Endothelial cell of umbilical vein (primary cell): Measurements from ENCODE around the gene PHC2. TPM values are rescaled to one million over a fixed set of nuclear protein-coding genes. Genes with fewer than 3 reads are reported as not detected.

Experiments
- BruUV-seq: library from RNA; stranded (reverse); fragments of 400-500 nt; replicated peaks from 2 replicates; lab custom pipeline; 2021; lab: Mats Ljungman, UMichigan
- CTCF ChIA-PET: fragments of 300-600, 350-600 bp; sonication (Branson Sonifier 250); formaldehyde crosslinking; loops from one replicate; lab custom pipeline; 2021; ENCODE audit warnings: antibody characterized with exemption, inconsistent platforms; lab: Charles Lee
- POLR2A ChIA-PET: fragments of 300-600, 350-600 bp; sonication (Branson Sonifier 250); formaldehyde crosslinking; loops from one replicate; lab custom pipeline; 2021; ENCODE audit warnings: antibody characterized with exemption, inconsistent platforms; lab: Charles Lee
- DNase-seq: peaks from one replicate; pipeline ENCODE4 v3.0.0-alpha.2; 2011; ENCODE audit warnings: low read depth, low spot score
- FAIRE-seq: peaks from 2 replicates; lab custom pipeline; 2011; peaks lifted over from hg19 to GRCh38; lab: Jason Lieb, UNC
- H2AFZ ChIP-seq: 2 replicates; pipeline ENCODE4 v1.6.0; 2012; ENCODE audit warnings: low read depth, low read length, control low read depth, inconsistent platforms
- H3K27ac ChIP-seq: 2 replicates; pipeline ENCODE4 v1.5.1; 2011; ENCODE audit warnings: low read depth, mild to moderate bottlenecking, control low read depth, low read length, moderate library complexity; ENCODE audit not compliant: insufficient read depth
- H3K27me3 ChIP-seq, 2 experiments: 2 replicates each; pipeline versions ENCODE4 v1.6.0 to v1.6.1; 2011; ENCODE audit warnings: low read length in 2 of 2, mixed read lengths in 1 of 2; ENCODE audit not compliant: control insufficient read depth in 2 of 2, insufficient read depth in 2 of 2
- H3K36me3 ChIP-seq, 2 experiments: 2 replicates in 1 of 2; 3 replicates in 1 of 2; pipeline ENCODE4 v1.5.1; 2011; ENCODE audit warnings: low read length in 2 of 2, mild to moderate bottlenecking in 1 of 2, moderate library complexity in 1 of 2; ENCODE audit not compliant: control insufficient read depth in 2 of 2, insufficient read depth in 2 of 2; ENCODE audit errors: extremely low read depth in 1 of 2
- H3K4me1 ChIP-seq: 3 replicates; pipeline ENCODE4 v1.5.1; 2011; ENCODE audit warnings: mild to moderate bottlenecking, low read length; ENCODE audit not compliant: control insufficient read depth, insufficient read depth; ENCODE audit errors: extremely low read depth
- H3K4me2 ChIP-seq: 2 replicates; pipeline ENCODE4 v1.6.1; 2011; ENCODE audit warnings: low read length, control low read depth, mixed read lengths; ENCODE audit not compliant: insufficient read depth
- H3K4me3 ChIP-seq, 3 experiments: fragments of 200-600 bp in 1 of 3; sonication (generic), shearing (Covaris generic) in 1 of 3; replicated peaks in 1 of 3; 2 replicates each; pipeline ENCODE4 v1.5.1; 2011 to 2016; ENCODE audit warnings: control low read depth in 3 of 3, low read length in 3 of 3, mild to moderate bottlenecking in 2 of 3, inconsistent platforms in 1 of 3, low read depth in 1 of 3, moderate library complexity in 1 of 3; ENCODE audit not compliant: insufficient read depth in 1 of 3
- H3K79me2 ChIP-seq: 2 replicates; pipeline ENCODE4 v1.6.0; 2012; ENCODE audit warnings: low read length, inconsistent platforms; ENCODE audit not compliant: control insufficient read depth, insufficient read depth
- H3K9ac ChIP-seq: replicated peaks from 2 replicates; pipeline ENCODE3; 2011; ENCODE audit warnings: low read length, control low read depth; ENCODE audit not compliant: insufficient read depth; ENCODE audit errors: extremely low read depth
- H3K9me1 ChIP-seq: replicated peaks from 3 replicates; pipeline ENCODE4 v1.6.0; 2011; ENCODE audit warnings: mild to moderate bottlenecking, low read length; ENCODE audit not compliant: control insufficient read depth, insufficient read depth; ENCODE audit errors: extremely low read depth
- H3K9me3 ChIP-seq: replicated peaks from 2 replicates; pipeline ENCODE4 v1.5.1; 2012; ENCODE audit warnings: low read length, inconsistent platforms; ENCODE audit not compliant: control insufficient read depth, insufficient read depth
- H4K20me1 ChIP-seq: replicated peaks from 2 replicates; pipeline ENCODE3; 2011; ENCODE audit warnings: mild to moderate bottlenecking, low read length; ENCODE audit not compliant: control insufficient read depth, insufficient read depth; ENCODE audit errors: extremely low read depth
- FOS ChIP-seq: IDR thresholded peaks from 2 replicates; pipeline ENCODE4 v1.6.1; 2011; ENCODE audit warnings: mild to moderate bottlenecking, low read length, moderate library complexity, borderline replicate concordance; ENCODE audit not compliant: insufficient read depth
- GATA2 ChIP-seq: IDR thresholded peaks from 2 replicates; pipeline ENCODE4 v1.7.0; 2011; ENCODE audit warnings: low read depth, mild to moderate bottlenecking, moderate library complexity, mixed read lengths, low read length; ENCODE audit not compliant: insufficient read length, insufficient read depth
- dilution Hi-C: fragments of 300-500 bp; cut with MboI; formaldehyde crosslinking; loops from one replicate; pipeline ENCODE4 v1.15.0; 2019; ENCODE audit warnings: low sequenced_read_pairs; ENCODE audit not compliant: extremely low pct_ligation_motif_present
- intact Hi-C: fragments of 100-400 bp; cut with micrococcal nuclease; formaldehyde crosslinking; loops from one replicate; pipeline ENCODE4 v1.10.0; 2022
- polyA plus RNA-seq, 4 experiments: library from polyadenylated mRNA; depleted of rRNA in 3 of 4; stranded (reverse) in 3 of 4; unstranded in 1 of 4; fragments of >200 nt; gene quantifications; 2 replicates each; pipeline versions ENCODE4 v1.2.1 to v1.2.3, GENCODE V29; 2011 to 2012; ENCODE audit warnings: missing spikeins in 1 of 4
- total RNA-seq: library from RNA; stranded (reverse); gene quantifications from 2 replicates; pipeline ENCODE4 v1.2.3, GENCODE V29; 2021

The PHC2 gene
- total and polyA plus RNA-seq, 2 donors (not counting 3 experiments of a cell fraction or from before 2014, with no cell fraction given): 65.6 to 79.0 TPM

GRCh38 chr1:33322109-33322508 is 108.8 kb downstream of the PHC2 start:
- Histone ChIP-seq H4K20me1 (no peaks in the 10 kb centered on the region), H3K4me3 (no peak overlapping the region), H3K9ac (no peak overlapping the region), H3K9me1 (no peaks in the 10 kb centered on the region), H3K36me3 (peaks cover 16 to 41% of the 10 kb centered on the region in 2 experiments), H3K27me3 (no peaks in the 10 kb centered on the region), H3K79me2 (no peaks in the 10 kb centered on the region), H2AFZ (no peak overlapping the region), H3K27ac (no peak overlapping the region), H3K9me3 (no peaks in the 10 kb centered on the region), H3K4me2 (no peak overlapping the region), H3K4me1 (no peaks in the 10 kb centered on the region)
- no peak for DNase-seq
- dilution Hi-C loops: no loop called here
- BruUV-seq: no TSS peak
- intact Hi-C loops: no loop called here
- no peak for TF ChIP-seq GATA2
- POLR2A ChIA-PET: no interaction called here
- no peak for FAIRE-seq
- CTCF ChIA-PET: no interaction called here

- Histone ChIP-seq H3K4me2 (no peak overlapping the region), H3K9ac (no peak overlapping the region), H3K27ac (no peak overlapping the region), H3K9me1 (no peaks in the 10 kb centered on the region), H2AFZ (no peak overlapping the region), H3K9me3 (no peaks in the 10 kb centered on the region), H3K79me2 (no peaks in the 10 kb centered on the region), H3K4me3 (no peak overlapping the region), H3K36me3 (peaks cover 16 to 34% of the 10 kb centered on the region in 2 experiments), H4K20me1 (no peaks in the 10 kb centered on the region), H3K4me1 (no peaks in the 10 kb centered on the region), H3K27me3 (no peaks in the 10 kb centered on the region)
- ChIA-PET POLR2A (no interaction called here), CTCF (interaction anchor here (1.0 to 2.1 kb wide), 6 partner anchors 16 to 150 kb away, joined by 3 to 10 read pairs (median 4); no protein-coding TSS in a partner anchor)
- FAIRE-seq (no peak), DNase-seq (no peak)
- dilution Hi-C loops: no loop called here
- intact Hi-C loops: no loop called here
- BruUV-seq: no TSS peak
- TF ChIP-seq FOS: no peak
These were observed 109.7 kb downstream of the PHC2 start for GRCh38 chr1:33321178-33321577.
